ENCODE data around the gene SAC3D1. TPM values are rescaled to one million over a fixed set of nuclear protein-coding genes. Genes with fewer than 3 reads are reported as not detected.

SAC3D1 gene
- total and polyA plus RNA-seq, 9 of the 15 experiments (the other 6 are each of a cell fraction or from before 2014, with no cell fraction given) = 0.20 to 35.2 (median 5.8) TPM

- TF ChIP-seq NRF1 (conservative IDR thresholded peaks at IDR 0.05 in 1 of 2, IDR thresholded peaks at IDR 0.05 in 1 of 2) (peak; percentile 85 to 88), CTBP1 (IDR thresholded peaks at IDR 0.05; ENCODE audit: borderline replicate concordance) (peak; percentile 89), ZNF449 (CRISPR knock-in tag; IDR thresholded peaks at IDR 0.05) (no peak), ZNF511 (CRISPR knock-in tag; IDR thresholded peaks at IDR 0.05) (peak; percentile 96), FOXA3 (CRISPR knock-in tag; conservative IDR thresholded peaks at IDR 0.05 in 1 of 2, IDR thresholded peaks at IDR 0.05 in 1 of 2) (peak in 1 of 2 experiments; percentile 84; a peak in 1 of 4 replicates), ZHX1 (conservative IDR thresholded peaks at IDR 0.05; ENCODE audit: low read length) (no peak), PHF8 (IDR thresholded peaks at IDR 0.05; ENCODE audit: borderline replicate concordance, low read length) (peak; percentile 90), PHB2 (IDR thresholded peaks at IDR 0.05; ENCODE audit: low read depth) (no peak), TARDBP (IDR thresholded peaks at IDR 0.05) (0 out of 2 replicates have a peak, but pooled peaks have one; percentile 67), ZNF395 (CRISPR knock-in tag; IDR thresholded peaks at IDR 0.05) (peak; percentile 65; the same call in 1 of the 2 replicates), HCFC1 (IDR thresholded peaks at IDR 0.05; ENCODE audit: low read depth, low read length) (peak; percentile 50; the same call in 1 of the 2 replicates), NR4A1 (CRISPR knock-in tag; IDR thresholded peaks at IDR 0.05) (no peak), NR4A1 (tag; IDR thresholded peaks at IDR 0.05) (no peak), MNT (conservative IDR thresholded peaks at IDR 0.05) (peak; percentile 73 to 87), ZNF639 (CRISPR knock-in tag; conservative IDR thresholded peaks at IDR 0.05 in 1 of 2, IDR thresholded peaks at IDR 0.05 in 1 of 2) (no peak), MCM5 (IDR thresholded peaks at IDR 0.05; ENCODE audit: low read depth) (no peak)
Measured at GRCh38 chr11:65027213-65028067, 13.6 kb upstream of the SAC3D1 start, which contains the start of gene SNX15 (continued).
